ENCODE data around the gene SPATA3.

SPATA3 gene

GRCh38 chr2:230995821-230996220 lies at the start of gene SPATA3:
SPATA3 (plus strand) TSS chr2:230996121; CDS start chr2:230996234, 113 bp downstream.
- DNase-seq (ENCODE audit: low read depth in 2 of 2, low spot score in 1 of 2): no peak

- DNase-seq (ENCODE audit: low read depth in 2 of 2, low spot score in 1 of 2): no peak
Observed at GRCh38 chr2:230946429-230947234, 49.3 kb upstream of the SPATA3 start.

GRCh38 chr2:230947235-230947576 lies 48.7 kb upstream of the SPATA3 start:
- no peak for DNase-seq (ENCODE audit: low read depth in 2 of 2, low spot score in 1 of 2)

DNA sequence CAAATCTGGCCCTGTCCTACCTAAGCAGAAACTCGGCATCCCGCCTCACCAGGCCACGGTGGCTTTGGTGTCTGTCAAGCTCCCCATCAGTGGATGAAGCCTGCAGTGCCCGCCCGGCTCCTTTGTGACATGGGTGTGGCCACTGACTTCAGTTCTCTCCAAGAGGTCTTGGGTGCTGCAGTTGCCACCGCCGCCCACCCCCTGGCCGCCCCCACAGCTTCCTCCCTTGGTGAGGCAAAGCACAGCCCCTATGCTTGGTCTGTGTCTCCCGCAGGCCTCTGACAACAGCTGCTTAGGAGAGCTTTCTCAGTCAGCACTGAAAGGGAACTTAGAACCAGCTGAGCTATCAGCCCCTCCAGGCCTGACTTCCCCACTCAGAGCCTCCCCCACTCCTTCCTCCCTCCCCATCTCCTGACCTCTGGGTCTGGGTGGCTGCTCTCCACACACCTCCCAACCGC lies 48.0 kb upstream of the SPATA3 start:
- DNase-seq (ENCODE audit: low read depth in 2 of 2, low spot score in 1 of 2): no peak

DNA sequence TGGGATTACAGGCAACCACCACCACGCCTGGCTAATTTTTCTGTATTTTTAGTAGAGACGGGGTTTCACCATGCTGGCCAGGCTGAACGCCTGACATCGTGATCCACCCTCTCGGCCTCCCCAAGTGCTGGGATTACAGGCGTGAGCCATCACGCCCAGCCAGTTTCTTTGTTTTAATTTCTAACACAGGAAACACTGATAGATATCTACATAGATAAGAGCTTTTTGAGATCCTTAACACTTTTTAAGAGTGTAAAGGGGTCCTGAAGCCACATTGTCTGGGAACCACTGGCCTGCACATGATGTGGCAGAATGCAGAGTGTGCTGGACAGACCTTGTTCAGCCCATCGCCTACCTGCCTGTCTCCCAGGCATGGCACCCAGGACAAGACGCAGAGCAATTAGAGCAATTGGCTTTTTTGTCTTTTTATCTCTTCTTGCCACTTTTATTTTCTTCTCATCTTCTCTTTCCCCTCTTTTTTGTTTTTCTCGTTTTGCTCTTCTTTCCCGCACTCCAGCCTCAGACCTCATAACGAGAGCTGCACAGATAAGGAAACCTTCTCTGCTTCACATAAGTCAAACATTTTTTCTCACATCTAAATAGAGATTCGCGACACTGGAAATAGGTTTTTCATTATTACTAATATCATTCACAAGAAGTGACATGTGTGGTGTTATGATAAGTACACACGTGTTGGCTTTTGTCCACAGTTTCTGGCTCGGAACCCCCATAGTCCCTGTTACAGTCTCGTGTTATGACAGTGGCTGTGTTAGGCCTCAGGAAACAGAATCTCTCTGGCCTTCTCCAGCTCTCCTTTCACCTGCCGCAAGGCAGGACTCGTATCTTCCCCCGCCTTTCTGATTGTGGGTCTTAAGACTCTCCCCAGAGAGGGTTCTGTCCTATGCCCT lies 45.7 kb upstream of the SPATA3 start:
- no peak for DNase-seq (ENCODE audit: low read depth in 2 of 2, low spot score in 1 of 2)

- no peak for DNase-seq (ENCODE audit: low read depth in 2 of 2, low spot score in 1 of 2)
Observed at GRCh38 chr2:230950874-230951339, 45.0 kb upstream of the SPATA3 start.

GRCh38 chr2:230951396-230951795 lies 44.5 kb upstream of the SPATA3 start:
- DNase-seq (ENCODE audit: low read depth in 2 of 2, low spot score in 1 of 2): no peak

GRCh38 chr2:230952226-230952956 lies 43.5 kb upstream of the SPATA3 start:
- no peak for DNase-seq (ENCODE audit: low read depth in 2 of 2, low spot score in 1 of 2)

- DNase-seq (ENCODE audit: low read depth in 2 of 2, low spot score in 1 of 2): no peak
Observed at GRCh38 chr2:230953845-230954244, 42.1 kb upstream of the SPATA3 start.

- DNase-seq (ENCODE audit: low read depth in 2 of 2, low spot score in 1 of 2): no peak
Observed at GRCh38 chr2:230954746-230955145, 41.2 kb upstream of the SPATA3 start.

GRCh38 chr2:230955163-230955737 lies 40.7 kb upstream of the SPATA3 start:
- DNase-seq (ENCODE audit: low read depth in 2 of 2, low spot score in 1 of 2): no peak

DNA sequence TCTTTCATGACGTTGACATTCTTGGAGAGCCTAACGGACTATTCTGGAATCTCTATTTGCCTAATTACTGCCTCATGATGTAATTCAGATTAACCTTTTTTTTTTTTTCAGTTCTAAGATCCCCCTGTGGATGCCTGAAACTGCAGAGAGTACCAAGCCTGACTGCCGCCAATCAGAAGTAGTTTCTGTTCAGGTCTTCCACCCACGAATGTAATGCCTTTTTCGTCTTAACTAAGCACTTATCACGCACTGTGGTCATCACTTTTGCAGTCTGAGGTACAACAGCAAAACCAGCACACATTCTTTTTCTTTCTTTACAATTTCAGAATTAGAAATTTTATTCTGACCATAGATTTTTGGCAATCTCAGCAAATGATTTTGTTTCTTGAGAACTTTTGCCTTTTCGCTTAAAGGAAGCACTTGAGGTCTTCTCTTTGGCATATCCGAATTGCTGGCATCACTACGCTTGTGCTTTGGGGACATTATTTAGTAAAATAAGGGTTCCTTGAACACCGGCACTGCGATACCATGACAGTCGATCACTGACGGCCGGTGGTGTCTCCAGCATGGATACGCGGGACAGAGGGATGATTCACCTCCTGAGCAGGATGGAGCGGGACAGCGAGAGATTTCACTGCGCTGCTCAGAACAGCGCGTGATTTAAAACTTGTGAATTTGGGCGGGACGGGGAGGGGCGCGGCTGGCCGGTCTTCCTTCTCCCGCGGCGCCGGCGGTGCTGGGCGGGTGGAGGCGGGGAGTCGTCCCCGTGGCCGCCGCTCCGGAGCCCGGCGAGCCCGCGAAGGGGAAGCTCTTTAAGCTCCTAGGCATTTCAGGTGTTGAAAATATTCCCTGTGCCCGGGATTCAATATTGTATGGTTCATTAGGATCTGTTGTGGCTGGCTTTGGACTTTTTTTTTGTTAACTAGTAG lies 38.8 kb upstream of the SPATA3 start:
- DNase-seq (ENCODE audit: low read depth in 2 of 2, low spot score in 1 of 2): no peak

DNA sequence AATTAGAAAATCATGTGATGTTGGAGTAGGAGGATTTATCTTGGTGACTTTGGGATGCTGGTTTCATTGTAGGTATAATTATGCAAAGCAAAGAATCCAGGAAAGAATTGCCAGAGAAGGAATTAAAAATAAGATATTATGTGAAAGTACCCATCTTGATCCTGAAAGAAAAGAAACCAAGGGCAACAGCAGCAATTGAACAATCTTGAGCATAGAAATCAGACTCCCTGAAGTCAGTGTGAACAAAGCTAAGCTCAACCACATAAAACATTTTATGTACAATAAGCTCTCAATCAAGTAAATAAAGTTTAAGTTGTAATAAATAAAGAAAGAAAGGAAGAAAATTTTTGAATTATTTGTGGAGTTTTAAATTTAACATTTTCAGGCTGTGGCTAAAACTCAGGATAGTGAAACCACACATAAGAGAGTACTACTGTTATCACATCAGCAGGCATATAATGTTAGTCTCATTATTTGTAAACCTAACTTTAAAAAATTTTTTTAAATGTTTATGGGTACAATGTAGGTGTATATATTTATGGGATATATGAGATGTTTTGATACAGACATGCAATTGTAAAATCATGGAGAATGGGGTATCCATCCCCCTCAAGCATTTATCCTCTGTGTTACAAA lies 38.0 kb upstream of the SPATA3 start:
- no peak for DNase-seq (ENCODE audit: low read depth in 2 of 2, low spot score in 1 of 2)

GRCh38 chr2:230958820-230959756 lies 36.8 kb upstream of the SPATA3 start:
- DNase-seq (ENCODE audit: low read depth in 2 of 2, low spot score in 1 of 2): no peak

- no peak for DNase-seq (ENCODE audit: low read depth in 2 of 2, low spot score in 1 of 2)
Observed at GRCh38 chr2:230960026-230960425, 35.9 kb upstream of the SPATA3 start.

DNA sequence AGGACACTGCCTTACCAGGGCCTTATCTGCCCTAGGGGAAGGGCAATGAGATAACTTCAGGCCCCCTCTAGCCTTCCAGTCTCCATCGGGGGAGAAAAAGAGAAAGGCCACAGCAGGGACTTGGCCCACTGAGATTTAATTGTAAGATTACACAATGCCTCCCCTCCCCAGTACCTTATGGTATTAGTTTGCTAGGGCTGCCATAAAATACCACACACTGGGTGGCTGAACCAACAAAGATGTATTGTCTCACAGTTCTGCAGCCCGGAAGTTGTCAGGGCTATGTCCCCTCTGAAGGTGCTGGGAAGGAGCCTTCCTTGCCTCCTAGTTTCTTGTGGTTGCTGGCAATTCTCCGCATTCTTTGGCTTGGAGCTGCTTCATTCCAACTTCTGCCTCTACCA lies 34.8 kb upstream of the SPATA3 start:
- no peak for DNase-seq (ENCODE audit: low read depth in 2 of 2, low spot score in 1 of 2)

GRCh38 chr2:230964136-230964730 lies 31.7 kb upstream of the SPATA3 start:
- DNase-seq (ENCODE audit: low read depth in 2 of 2, low spot score in 1 of 2): no peak

DNA sequence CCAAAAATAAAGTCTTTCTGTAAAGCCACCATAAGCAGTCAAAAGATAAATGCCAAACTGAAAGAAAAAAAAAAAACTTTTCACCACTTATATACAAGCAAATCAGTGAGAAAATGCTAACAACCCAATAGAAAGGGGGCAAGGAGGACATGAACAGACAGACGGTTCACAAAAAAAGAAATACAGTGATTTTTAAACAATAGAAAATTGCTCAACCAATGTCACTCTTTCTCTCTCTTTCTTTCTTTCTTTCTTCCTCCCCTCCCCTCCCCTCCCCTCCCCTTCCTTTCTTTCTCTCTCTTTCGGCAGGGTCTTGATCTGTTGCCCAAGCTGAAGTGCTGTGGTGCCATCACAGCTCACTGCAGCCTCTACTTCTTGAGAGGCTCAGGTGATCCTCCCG lies 28.8 kb upstream of the SPATA3 start:
- no peak for DNase-seq (ENCODE audit: low read depth in 2 of 2, low spot score in 1 of 2)
